ENCODE measurements around the gene ENTPD2.

DNA sequence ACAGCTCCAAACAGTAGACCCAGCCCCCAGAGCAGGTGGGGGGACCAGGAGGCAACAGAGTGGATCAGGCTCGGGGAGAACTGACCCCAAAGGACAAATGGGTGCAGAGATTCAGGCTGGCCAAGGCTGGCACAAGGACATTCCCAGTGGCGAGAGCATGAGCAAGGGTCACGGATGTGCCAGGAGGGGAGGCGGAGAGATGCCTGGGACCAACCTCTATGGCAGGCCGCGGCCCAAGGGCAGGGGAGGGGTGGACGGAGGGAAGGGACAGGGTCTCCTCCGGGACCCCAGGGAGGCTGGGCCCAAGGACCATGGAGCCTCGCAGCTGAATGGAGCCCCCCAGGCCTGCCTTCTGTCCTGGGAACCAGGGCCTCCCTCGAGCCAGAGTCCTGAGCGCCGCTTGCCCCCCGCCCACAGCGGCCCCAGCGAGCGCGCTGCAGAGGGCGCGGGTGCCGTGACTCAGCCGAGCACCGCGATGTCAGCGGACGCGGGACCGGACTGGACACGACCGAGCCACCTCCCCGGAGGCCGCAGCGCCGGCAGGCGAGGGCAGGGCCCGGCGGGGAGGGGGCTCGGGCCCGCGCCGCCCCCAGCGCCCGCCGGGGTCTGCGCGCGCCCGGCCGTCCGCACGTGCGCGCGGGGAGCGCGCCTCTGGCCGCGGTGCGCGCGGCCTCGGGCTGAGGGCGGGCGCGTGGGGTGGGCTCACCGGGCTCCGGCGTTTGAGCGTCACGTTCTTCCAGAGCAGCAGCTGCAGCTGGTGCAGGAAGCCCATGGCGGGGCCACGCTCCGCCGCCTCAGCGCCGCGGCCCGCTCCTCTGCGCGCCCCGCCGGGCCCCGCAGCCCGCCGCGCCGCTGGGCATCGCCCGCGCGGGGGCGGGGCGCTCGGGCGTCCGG, 26.2 kb downstream of the ENTPD2 start, which contains the start of gene ABCA2:
- TF ChIP-seq, protein P1, sequence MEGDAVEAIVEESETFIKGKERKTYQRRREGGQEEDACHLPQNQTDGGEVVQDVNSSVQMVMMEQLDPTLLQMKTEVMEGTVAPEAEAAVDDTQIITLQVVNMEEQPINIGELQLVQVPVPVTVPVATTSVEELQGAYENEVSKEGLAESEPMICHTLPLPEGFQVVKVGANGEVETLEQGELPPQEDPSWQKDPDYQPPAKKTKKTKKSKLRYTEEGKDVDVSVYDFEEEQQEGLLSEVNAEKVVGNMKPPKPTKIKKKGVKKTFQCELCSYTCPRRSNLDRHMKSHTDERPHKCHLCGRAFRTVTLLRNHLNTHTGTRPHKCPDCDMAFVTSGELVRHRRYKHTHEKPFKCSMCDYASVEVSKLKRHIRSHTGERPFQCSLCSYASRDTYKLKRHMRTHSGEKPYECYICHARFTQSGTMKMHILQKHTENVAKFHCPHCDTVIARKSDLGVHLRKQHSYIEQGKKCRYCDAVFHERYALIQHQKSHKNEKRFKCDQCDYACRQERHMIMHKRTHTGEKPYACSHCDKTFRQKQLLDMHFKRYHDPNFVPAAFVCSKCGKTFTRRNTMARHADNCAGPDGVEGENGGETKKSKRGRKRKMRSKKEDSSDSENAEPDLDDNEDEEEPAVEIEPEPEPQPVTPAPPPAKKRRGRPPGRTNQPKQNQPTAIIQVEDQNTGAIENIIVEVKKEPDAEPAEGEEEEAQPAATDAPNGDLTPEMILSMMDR (conservative IDR thresholded peaks at IDR 0.05; ENCODE audit: low read length), result no peak
- TF ChIP-seq EZH2phosphoT487 (IDR thresholded peaks at IDR 0.05; ENCODE audit: borderline replicate concordance, low read depth, low read length), result no peak

Measured in OCI-LY7 (cell line).